GM18951 (cell line): ENCODE measurements around the gene SYNGR3.
A peak's percentile ranks its signal among the peaks of the same experiment; 100 is the strongest.

Experiments used
- POLR2A ChIP-seq: IDR thresholded peaks from 4 replicates; pipeline ENCODE4 v1.6.1; 2011; ENCODE audit warnings: mild to moderate bottlenecking; ENCODE audit not compliant: insufficient read length, insufficient read depth; ENCODE audit errors: extremely low read depth
- in situ Hi-C: fragments of 300-500 bp; cut with MboI; formaldehyde crosslinking; loops from one replicate; pipeline ENCODE4 v1.12.0; 2022; ENCODE audit warnings: low sequenced_read_pairs, mixed read lengths, inconsistent platforms; ENCODE audit not compliant: unreplicated experiment

Gene SYNGR3

DNA sequence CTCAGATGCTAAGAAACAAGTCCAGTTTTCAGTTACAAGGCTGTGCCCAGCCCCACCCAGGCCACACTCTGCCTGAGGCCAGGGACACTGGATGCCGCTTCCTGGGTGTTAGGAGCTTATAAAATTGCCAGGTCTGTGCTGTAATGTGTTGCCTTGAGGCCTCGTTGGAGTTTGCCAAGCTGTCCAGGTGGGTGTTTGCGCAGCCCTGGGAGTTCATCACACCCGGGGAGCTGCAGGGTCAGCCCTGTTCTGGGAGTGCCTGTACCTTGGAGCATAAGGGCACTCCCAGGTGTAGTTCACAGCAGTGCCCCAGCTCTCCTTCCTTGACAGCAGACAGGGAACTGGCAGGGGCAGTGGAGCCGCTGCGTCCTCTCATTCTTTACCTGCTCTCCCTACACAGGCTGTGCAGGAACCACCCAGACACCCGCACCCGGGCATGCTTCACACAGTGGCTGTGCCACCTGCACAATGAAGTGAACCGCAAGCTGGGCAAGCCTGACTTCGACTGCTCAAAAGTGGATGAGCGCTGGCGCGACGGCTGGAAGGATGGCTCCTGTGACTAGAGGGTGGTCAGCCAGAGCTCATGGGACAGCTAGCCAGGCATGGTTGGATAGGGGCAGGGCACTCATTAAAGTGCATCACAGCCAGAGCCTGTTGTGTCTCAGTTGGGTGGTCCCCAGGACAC, 4.2 kb upstream of the SYNGR3 start:
- in situ Hi-C loops = no loop called here
- TF ChIP-seq POLR2A = no peak

DNA sequence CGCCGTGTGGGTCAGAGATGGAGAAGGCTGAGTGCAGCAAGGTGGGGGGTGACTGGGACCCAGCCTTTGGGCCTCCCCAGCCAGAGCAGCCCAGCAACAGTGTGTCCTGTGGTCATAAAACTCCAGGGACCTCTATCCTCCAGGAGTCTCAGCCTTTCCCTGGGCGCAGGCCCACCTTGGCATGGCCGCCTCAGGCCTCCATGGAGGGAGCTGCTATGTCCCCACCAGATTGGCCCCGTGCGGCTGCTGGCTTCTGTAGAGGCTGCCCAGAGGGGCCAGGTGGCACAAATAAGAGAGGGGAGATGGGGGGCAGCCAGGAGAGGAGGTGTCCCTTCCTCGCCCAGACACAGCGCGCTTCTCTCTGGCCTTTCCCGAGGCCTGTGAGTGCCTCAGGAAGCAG, 2.6 kb upstream of the SYNGR3 start:
- TF ChIP-seq POLR2A = no peak
- in situ Hi-C loops = no loop called here

DNA sequence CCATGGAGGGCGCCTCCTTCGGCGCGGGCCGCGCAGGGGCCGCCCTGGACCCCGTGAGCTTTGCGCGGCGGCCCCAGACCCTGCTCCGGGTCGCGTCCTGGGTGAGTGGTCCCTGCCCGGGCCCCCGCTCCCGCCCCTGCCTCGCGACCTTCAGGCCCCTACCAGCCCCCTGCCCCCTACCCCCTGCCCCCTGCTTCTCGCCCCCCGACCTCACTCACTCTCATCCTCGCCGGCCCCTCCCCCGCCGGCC, 256 bp downstream of the SYNGR3 start:
- TF ChIP-seq POLR2A = no peak
- in situ Hi-C loops = no loop called here

DNA sequence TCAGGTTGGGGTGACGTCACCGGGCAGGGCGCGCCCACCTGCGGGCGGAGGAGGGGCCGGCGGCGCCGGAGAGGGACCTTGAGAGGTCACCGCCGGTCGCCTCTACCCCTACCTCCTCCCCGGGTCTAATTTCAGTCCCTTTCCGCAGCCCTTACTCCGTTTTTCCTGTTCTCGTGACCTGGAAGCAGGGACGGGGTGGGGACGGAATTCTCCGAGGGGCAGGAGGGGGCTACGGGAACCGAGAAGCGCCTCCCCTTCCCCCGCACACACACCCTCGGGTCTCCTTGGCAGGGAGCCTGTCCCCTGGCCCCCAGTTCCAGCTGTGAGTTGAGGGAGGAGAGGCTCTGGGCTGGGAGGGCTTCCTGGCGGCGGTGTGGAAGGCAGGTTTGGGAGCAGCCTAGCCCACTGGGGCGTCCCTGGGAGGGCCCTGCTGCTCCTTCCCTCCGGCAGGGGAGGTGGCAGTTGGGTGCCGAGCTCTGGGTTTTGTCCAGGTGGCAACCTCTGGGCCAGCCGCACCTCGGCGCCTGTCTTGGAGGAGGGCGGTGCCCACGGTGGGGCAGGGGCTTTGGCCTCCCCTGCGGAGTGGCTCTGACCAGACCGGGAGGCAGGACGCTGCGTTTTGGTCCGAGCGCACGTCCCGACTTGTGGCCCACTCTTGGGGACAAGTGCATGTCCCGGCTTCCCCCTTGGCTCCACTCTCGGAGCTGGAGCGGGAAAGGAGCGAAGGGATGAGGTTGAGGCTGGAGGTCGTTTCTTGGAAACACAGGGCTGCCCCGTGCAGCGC, 773 bp downstream of the SYNGR3 start:
- in situ Hi-C loops = no loop called here
- no peak for TF ChIP-seq POLR2A

DNA sequence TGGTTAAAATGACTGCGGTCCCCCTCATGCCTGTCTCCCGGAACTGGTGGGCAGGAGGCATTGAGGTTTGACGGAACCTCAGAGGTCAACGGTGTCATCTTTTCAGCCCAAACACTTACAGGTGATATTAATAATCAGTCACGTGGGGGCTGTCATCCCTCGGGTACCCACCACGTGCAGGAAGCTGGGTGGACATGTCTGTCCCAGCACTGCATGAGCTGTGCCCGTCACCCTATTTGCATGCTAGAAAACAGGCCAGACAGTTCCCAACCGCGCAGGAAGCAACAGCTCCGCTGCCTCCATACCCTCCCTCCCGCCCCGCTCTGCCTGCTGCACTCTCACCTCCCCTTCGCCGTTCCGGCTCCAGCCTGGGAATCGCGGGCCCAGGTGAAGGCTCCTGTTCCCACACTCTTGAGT, 1.4 kb downstream of the SYNGR3 start:
- in situ Hi-C loops = no loop called here
- TF ChIP-seq POLR2A = peak; percentile 36

DNA sequence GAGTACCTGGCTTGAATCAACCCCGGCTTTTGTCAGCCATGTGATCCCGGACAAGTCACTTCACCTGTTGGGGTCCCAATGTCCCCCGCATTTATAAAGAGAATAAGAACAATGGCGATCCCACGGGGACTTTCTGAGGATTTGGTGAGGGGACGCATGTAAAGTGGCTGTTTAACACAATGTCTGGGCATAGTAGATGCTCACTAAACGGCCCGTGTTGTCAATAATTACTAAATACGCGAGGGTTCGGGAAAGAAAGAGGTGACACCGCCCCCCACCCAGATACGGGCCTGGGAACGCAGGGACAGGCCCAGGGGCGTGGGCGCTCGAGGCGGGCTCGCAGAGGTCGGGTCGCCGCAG, 1.8 kb downstream of the SYNGR3 start:
- in situ Hi-C loops = no loop called here
- no peak for TF ChIP-seq POLR2A

DNA sequence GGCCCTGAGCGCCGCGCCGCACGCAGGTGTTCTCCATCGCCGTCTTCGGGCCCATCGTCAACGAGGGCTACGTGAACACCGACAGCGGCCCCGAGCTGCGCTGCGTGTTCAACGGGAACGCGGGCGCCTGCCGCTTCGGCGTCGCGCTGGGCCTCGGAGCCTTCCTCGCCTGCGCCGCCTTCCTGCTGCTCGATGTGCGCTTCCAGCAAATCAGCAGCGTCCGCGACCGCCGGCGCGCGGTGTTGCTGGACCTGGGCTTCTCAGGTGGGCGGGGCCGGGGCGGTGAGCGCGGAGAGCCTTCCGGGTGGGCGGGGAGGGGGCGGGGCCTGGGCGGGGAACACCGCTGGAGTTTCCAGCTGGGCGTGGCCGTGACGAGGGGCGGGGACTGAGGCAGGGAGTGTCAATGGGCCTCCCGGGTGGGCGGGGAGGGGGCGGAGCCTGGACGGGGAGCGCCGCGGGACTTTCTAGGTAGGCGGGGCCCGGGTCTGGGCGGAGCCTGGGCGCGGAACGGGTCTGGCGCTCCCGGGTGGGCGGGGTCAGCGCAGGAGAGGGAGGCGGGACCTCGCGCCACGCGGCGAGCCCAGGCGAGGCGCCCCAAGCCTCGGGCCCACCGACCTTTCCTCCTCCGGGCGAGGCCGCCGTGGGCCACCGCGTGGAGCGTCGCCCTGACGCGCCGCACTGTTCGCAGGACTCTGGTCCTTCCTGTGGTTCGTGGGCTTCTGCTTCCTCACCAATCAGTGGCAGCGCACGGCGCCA, 2.4 kb downstream of the SYNGR3 start:
- TF ChIP-seq POLR2A = peak; percentile 68
- in situ Hi-C loops = no loop called here

DNA sequence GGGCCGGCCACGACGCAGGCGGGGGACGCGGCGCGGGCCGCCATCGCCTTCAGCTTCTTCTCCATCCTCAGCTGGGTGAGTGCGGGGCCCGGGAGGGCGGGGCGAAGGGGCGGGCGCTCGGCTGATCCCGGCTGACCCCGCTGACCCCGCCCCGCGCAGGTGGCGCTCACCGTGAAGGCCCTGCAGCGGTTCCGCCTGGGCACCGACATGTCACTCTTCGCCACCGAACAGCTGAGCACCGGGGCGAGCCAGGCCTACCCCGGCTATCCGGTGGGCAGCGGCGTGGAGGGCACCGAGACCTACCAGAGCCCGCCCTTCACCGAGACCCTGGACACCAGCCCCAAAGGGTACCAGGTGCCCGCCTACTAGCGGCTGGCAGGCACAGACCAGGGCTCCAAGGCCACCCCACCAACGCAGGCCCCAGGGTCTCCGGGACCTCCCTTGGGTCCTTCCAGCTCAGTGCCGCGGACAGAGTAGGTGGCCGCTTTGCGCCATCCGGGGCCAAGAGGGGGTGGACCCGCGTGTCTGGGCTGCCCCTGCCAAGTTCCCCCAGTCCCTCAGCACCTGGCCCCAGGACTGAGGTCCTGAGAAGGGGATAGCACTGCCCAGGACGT, 3.0 kb downstream of the SYNGR3 start:
- no peak for TF ChIP-seq POLR2A
- in situ Hi-C loops = no loop called here

DNA sequence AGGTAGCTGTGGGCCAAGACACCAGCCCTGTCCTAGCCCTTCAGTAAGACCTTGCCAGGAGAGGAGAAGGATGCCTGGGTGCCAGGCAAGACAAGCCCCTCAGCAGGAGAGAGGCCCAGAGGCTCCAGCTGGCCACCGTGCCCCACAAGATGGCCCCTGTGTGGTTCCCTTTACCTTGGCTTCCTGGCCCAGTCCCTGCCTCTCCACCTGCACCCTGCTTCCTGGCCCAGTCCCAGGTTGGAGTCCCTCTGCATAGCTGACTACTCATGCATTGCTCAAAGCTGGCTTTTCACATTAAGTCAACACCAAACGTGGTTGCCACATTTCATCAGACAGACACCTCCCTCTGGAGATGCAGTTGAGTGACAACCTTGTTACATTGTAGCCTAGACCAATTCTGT, 4.0 kb downstream of the SYNGR3 start:
- TF ChIP-seq POLR2A = no peak
- in situ Hi-C loops = no loop called here

DNA sequence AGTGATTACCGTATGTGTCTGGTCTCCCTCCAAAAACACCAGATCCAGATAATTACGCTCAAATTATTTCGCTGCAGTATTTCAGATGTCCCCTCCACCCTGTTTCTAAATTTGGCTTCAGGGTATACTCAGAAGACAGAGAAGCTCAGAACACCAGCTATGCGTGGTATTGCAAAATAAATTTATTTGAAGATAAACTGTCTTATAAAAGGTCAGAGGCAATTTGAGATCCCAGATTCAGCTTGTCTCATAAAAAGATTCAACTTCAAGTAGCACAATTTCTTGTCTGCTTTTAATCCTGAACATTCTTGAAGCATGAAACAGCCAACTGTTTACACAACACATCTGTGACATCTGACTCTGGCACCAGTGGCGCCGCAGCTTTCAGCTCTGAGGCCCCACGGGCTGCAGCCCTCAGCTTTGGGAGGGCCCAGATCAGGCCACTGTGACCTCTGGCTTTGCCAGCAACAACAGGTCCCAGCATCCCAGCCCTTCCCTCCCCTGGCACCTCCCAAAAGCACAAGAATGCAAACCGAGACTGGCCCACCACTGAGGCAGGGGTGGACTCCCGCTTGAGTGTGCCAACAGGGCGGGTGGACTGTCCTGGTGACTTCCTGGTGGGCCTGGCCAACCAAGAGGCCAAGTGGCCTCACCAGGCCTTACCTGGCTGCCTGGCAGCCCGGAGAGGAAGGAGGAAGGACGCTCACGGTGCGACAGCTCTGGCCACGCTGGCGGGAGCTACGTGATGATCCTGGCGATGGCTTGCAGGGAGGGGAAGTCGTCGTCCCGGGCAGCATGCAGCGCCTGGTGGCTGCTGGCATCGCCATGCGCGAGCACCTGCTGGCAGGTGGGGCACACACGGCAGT, 8.0 kb downstream of the SYNGR3 start:
- TF ChIP-seq POLR2A = no peak
- in situ Hi-C loops = no loop called here

DNA sequence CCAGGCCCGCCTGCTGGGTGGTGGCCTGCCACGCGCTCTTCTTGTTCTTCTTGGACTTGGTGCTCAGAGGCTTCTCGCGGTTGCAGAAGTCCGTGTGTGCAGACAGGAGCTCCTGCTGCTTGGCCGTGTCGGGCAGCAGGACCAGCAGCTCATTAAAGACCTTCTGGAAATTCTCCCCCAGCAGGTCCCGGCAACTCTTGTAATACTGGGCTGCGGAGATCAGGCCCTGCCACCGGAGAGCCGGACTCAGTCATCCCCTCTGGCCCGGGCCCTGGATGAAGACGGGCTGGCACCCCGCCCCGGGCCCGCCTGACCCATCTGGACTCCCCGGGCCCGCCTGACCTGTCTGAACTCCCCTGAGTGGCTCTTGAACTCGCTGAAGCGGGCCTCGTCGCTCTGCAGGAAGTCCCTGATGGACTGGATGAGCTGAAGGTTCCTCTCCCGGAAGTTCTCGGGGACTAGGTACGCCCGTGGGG, 8.6 kb downstream of the SYNGR3 start:
- in situ Hi-C loops = no loop called here
- no peak for TF ChIP-seq POLR2A
